Stimulated activated CD4-positive, alpha-beta T cell treated with anti-CD3 and anti-CD28 coated beads, Interleukin-4, amount 100 ng/mL, for 4 hours (primary cell): ENCODE results near the gene DNLZ.

Experiments used
- DNase-seq, 2 experiments: peaks; one replicate each; pipeline ENCODE4 v3.0.0-alpha.2; 2020

DNLZ gene

GRCh38 chr9:136395345-136396218 lies 32.0 kb upstream of the DNLZ start:
- no peak for DNase-seq

GRCh38 chr9:136395020-136395340 lies 31.4 kb upstream of the DNLZ start:
- no peak for DNase-seq

GRCh38 chr9:136394312-136395019 lies 30.9 kb upstream of the DNLZ start:
- no peak for DNase-seq

DNA sequence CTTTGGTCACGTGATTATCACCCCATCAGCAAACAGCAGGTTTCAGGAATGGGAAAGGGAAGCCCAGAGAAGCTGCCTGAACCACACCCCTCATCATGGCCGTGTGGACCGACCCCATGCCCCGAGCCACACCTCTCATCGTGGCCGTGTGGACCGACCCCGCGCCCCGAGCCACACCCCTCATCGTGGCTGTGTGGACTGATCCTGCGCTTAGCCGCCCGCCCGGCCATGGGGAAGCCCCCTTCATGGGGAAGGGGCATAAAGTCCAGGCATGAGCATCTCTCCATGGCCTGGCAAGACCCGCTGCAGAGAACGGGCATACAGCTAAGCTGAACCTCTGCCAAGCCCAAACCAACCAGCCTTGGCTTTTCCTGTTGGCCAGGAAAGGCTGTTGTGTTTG lies 30.0 kb upstream of the DNLZ start:
- DNase-seq: no peak

DNA sequence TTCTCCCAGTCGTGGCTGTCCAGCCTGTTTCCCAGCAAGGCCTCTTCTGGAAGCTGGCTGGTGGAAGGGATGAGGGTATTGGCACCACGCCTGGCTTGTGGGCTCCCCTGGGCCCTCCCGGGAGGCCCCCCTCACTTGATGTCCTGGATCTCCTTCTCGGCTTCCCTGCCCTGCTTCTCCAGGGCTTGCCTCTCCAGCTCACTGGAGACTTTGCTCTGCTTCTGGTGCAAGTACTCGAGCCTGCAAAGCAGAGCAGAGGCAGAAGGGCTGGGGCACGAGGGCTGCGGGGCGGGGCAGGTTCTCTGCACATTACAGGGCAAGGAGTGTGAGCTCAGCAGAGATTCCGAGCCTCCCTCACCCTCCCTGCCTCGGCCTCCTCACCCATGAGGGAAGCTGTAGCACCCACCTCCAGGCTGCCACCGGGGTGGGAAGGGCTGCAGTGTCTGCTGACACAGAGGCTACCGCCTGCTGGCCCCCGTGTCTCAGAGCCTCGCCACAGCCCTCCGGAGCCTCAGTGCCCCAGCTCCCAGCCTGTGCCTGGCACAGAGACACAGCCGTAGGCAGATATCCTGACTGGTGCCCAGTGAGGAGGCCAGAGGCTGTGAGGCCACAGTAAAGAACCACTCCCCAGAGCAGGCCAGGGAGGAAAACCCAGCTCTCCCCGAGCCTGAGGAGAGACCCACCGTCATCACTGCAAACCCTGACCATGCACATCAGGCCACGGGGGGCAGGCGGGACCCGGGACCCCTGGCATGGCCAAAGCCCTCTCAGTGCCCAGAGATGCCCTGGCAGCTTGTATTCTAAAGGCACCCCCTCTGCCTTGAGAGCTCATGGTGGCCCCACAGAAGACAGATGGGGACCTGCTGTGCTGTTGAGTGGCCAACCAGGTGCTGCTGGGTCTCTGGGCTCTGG lies 29.2 kb upstream of the DNLZ start:
- no peak for DNase-seq

- DNase-seq: no peak
These were observed 28.4 kb upstream of the DNLZ start for GRCh38 chr9:136391737-136392537.

DNA sequence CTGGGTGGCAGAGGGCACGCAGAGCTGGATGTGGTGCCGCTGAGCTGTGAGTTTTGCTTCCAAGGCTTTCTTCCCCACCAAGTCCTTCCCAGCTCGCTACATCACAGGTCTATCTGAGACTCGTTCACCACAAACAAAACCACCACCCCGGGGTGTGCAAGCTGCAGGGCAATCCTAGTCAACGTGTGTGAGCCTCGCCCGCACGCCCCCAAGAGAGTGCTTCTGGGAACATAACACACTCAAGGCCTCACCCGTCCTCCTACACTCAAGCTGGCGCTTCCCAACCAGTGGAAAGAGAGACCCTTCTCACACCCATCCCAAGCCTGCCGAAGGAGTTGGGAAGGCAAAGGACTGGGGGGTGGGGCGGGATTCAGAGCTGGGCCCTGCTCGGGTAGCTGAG lies 25.9 kb upstream of the DNLZ start:
- no peak for DNase-seq

DNA sequence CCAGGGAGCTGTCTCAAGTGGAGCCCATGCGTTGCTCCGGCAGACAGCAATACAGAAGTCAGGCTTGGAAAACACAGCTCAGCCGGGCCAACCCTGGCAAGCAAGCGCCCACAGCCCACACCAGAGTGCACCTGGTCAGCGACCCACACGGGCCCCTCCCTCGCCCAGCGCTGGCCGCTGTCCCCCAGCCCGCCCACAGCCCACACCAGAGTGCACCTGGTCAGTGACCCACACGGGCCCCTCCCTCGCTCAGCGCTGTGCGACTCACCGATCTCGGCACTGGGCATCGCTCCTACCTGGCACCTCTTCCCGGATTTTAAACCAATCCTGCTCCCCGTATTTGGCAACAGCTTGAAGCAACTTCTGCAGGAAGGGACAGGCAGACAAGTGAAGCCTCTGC lies 23.7 kb upstream of the DNLZ start:
- DNase-seq: no peak

DNA sequence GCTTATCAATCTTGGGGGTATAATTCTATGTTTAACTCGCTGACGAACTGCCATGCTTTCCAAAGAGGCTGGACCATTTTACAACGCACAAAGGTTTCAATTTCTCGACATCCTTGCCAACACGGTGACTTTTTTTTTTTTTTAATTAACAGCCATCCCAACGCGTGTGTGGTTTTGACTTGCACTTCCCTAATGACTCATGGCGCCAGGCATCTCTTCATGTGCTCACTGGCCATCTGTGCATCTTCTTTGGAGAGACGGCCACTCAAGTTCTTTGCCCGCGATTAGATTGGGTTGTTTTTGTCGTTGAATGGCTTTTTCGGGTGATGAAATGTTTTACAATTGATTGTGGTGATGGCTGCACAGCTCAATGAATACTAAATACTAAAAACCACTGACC lies 22.5 kb upstream of the DNLZ start:
- no peak for DNase-seq

DNA sequence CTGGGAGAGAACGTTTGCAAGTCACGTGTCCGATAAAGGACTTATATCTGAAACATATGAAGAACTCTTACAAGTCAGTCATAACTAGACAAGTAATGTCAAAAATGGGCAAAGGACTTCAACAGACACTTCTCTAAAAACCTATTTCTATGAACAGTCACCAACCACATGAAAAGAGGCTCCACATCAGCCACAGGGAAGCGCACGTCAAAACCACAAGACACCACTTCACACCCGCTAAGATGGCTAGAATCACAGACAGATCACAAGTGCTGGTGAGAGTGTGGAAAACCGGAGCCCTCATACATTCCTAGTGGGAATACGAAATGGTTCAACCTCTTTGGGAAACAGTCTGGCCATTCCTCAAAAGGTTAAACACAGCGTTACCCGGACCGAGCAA lies 21.5 kb upstream of the DNLZ start:
- DNase-seq: peak in 1 of 2 experiments; percentile 33

- DNase-seq: no peak
These were observed 19.9 kb upstream of the DNLZ start for GRCh38 chr9:136383436-136383835.

GRCh38 chr9:136381966-136382513 lies 18.5 kb upstream of the DNLZ start:
- DNase-seq: no peak

DNA sequence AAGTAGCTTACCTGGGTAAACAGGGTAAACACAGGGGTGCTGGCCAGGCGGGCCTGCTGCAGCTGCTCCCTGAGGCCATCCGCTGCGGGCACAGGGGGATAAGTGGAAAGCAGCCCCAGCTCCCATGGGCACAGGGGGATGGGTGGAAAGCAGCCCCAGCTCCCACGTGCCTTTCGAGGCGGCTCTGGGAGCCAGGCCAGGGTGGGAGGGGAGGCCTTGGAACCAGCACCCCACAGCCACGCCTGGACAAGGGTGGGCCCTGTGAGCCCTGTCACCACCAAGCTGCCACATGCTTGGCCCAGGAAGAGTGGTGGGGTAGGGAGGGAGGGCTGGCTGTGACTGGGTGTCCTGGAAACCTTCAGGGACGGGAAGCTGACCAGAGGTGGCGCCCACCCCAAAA lies 17.8 kb upstream of the DNLZ start:
- DNase-seq: no peak

DNA sequence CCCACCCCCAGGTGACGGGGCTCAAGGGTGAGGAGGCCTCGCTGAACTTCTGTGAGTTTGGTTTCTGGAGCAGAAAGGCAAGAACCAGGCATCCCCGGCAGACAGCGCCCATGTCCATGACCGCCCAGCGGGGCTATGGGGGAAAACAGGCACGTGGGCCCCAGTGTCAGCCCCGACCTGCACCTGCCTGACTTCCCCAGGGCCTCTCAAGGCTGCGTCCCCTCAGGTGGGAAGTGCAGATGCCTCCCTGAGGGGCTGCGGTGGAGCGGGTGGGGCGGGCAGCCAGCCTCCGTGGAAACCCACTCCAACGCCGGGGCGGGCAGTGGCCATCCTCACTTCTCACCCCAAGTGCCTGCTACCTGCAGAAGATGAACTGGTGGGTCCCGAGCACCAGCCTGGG lies 16.8 kb upstream of the DNLZ start:
- no peak for DNase-seq

GRCh38 chr9:136379891-136380290 lies 16.3 kb upstream of the DNLZ start:
- DNase-seq: no peak

- no peak for DNase-seq
These were observed 15.9 kb upstream of the DNLZ start for GRCh38 chr9:136379401-136379800.

DNA sequence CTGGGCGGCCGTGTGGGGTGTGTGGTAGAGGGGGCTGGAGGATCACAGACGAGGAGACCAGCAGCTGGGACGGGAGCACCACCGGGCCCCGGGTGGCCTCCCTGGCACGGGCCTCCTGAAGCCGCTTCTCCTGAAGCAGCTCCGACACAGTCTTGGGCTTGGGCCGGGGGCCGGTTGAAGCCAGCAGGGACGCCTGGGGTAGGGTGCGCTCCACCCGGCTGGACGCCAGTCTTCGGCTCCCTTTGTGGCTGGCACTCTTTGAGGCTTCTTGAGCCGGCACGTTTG lies 15.4 kb upstream of the DNLZ start:
- DNase-seq: no peak

GRCh38 chr9:136378170-136379002 lies 14.8 kb upstream of the DNLZ start:
- no peak for DNase-seq

DNA sequence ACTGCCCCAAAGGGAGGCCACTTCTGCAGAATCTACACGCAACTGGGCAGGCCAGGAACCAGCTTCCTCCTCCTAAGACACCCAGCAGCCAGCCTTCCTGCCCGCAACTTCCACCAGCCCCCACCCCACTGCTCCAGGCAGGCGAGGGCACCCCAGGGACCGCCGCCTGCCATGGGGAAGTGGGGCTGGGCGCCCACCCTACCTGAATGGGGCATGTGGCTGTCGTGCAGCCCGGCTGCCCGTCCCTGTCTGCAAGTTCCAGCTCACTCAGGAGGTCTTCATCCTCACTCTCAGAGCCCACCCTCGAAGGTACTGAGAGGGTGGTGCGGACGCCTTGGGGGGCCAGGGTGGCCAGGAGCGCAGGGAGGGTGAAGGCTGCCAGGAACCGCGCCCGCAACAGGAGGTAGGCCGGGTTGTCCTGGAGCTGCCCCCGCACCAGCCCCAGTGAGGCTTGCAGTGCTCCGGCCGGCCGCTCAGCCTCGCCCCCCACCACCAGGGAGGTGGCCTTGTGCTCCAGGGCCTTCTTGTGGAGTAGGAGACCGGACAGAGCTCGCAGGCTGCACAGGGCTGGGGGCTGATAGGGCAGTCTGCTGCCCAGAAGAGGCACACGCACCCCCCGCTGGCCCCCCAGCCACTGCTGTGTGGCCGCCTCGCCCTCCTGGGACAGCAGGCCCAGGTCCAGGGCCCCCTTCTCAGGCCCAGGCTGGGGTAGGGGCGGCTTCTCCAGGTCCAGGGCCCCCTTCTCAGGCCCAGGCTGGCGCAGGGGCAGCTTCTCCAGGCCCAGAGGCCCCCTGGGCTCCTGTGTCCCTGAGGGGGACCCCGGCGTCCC lies 14.0 kb upstream of the DNLZ start:
- DNase-seq: no peak

DNA sequence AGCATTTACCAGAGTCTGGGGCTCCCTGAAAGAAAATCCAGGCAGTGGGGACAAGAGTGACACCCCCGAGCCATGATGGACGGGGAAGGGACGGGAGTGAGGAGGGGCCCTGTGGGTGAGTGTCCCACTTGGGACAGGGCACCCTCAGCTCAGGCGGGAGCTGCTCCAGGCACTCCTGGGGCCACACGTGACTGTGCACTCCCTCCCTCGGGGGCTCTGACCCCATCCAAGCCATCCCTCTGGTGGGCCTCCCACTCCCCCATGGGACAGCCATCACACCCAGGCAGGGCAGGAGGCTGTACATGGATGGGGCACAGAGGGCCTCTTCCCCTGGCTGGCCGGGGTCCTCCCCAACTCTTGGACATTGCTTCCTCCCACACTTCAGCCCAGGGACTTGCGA lies 12.9 kb upstream of the DNLZ start:
- DNase-seq: no peak

DNA sequence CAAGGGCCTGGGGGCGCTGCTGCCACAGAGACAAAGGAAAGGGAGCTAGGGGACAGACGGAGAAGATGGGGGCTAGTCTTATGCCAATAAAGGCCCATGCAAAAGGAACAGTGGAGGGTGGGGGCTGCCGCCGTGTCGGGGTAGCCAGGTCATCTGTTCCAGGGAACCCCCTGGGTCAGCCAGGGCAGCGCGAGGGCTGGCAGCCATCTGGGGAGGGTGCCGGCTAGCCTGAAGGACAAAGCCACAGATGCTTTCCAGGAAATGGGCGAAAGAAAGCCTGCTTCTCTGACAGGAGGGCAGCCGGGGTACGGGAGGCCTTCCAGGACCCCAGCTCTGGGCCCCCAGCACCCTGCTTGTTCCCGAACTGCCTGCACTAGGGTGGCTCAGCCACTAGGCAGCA lies 11.6 kb upstream of the DNLZ start:
- no peak for DNase-seq
